SK-N-SH (cell line): Measurements from ENCODE around the gene NOD1. TPM values are rescaled to one million over a fixed set of nuclear protein-coding genes. Genes with fewer than 3 reads are reported as not detected.

Experiments used
- CTCF ChIA-PET: fragments of 300-600, 350-600 bp; formaldehyde crosslinking; extraction: SDS; loops from one replicate; lab custom pipeline; 2021; lab: Yijun Ruan, JAX
- POLR2A ChIA-PET: fragments of 350-600 bp; sonication (Branson Sonifier 250); formaldehyde crosslinking; extraction: SDS; loops from one replicate; lab custom pipeline; 2020; ENCODE audit warnings: antibody characterized with exemption, inconsistent platforms; lab: Yijun Ruan, JAX
- DNase-seq: peaks from one replicate; pipeline ENCODE4 v3.0.0; 2012
- H2AFZ ChIP-seq: fragments of 200-600 bp; sonication (generic); 2 replicates; pipeline ENCODE4 v1.8.1; 2016; ENCODE audit warnings: antibody characterized with exemption, mild to moderate bottlenecking, low read depth
- H3F3A ChIP-seq: fragments of 200-600 bp; sonication (generic); replicated peaks from 2 replicates; pipeline ENCODE3; 2016; ENCODE audit warnings: antibody characterized with exemption, mild to moderate bottlenecking; ENCODE audit not compliant: insufficient read depth
- H3K27ac ChIP-seq, 2 experiments: fragments of 200-500 bp in 1 of 2; fragments of 200-600 bp in 1 of 2; sonication (Bioruptor generic) in 1 of 2; sonication (generic), shearing (Covaris generic) in 1 of 2; 2 replicates each; pipeline versions ENCODE4 v1.5.1 to v1.6.1; 2014 to 2016; ENCODE audit warnings: low read depth in 2 of 2, inconsistent platforms in 1 of 2, low read length in 1 of 2, mild to moderate bottlenecking in 1 of 2, mixed read lengths in 1 of 2
- H3K27me3 ChIP-seq: fragments of 200-600 bp; sonication (generic), shearing (Covaris generic); 2 replicates; pipeline ENCODE4 v1.6.1; 2016; ENCODE audit warnings: mixed run types; ENCODE audit not compliant: insufficient read depth
- H3K36me3 ChIP-seq, 2 experiments: fragments of 200-500 bp in 1 of 2; fragments of 200-600 bp in 1 of 2; sonication (Bioruptor generic) in 1 of 2; sonication (generic) in 1 of 2; replicated peaks in 1 of 2; 2 replicates each; pipeline versions ENCODE3 to v1.5.1; 2014 to 2016; ENCODE audit warnings: low read length in 1 of 2, mild to moderate bottlenecking in 1 of 2; ENCODE audit not compliant: insufficient read depth in 2 of 2, control insufficient read depth in 1 of 2
- H3K4me1 ChIP-seq, 2 experiments: fragments of 200-500 bp in 1 of 2; fragments of 200-600 bp in 1 of 2; sonication (Bioruptor generic) in 1 of 2; sonication (generic), shearing (Covaris generic) in 1 of 2; 2 replicates each; pipeline versions ENCODE4 v1.5.1 to v1.6.1; 2014 to 2016; ENCODE audit warnings: low read depth in 1 of 2, low read length in 1 of 2, mixed run types in 1 of 2; ENCODE audit not compliant: insufficient read depth in 2 of 2, control insufficient read depth in 1 of 2
- H3K4me2 ChIP-seq: fragments of 200-600 bp; sonication (generic), shearing (Covaris generic); 2 replicates; pipeline ENCODE4 v1.6.1; 2017; ENCODE audit warnings: mixed run types
- H3K4me3 ChIP-seq, 2 experiments: fragments of 200-500 bp in 1 of 2; fragments of 200-600 bp in 1 of 2; sonication (Bioruptor generic) in 1 of 2; sonication (generic), shearing (Covaris generic) in 1 of 2; 2 replicates each; pipeline versions ENCODE4 v1.5.1 to v1.8.1; 2014 to 2016; ENCODE audit warnings: low read depth in 2 of 2, inconsistent platforms in 1 of 2, low read length in 1 of 2, mild to moderate bottlenecking in 1 of 2, mixed read lengths in 1 of 2, moderate library complexity in 1 of 2
- H3K79me2 ChIP-seq: fragments of 200-600 bp; sonication (generic); 2 replicates; pipeline ENCODE4 v1.8.1; 2017; ENCODE audit warnings: mild to moderate bottlenecking; ENCODE audit not compliant: insufficient read depth
- H3K9ac ChIP-seq: fragments of 200-600 bp; sonication (generic); 2 replicates; pipeline ENCODE4 v1.6.1; 2017; ENCODE audit warnings: mixed run types
- H3K9me2 ChIP-seq: fragments of 200-600 bp; sonication (generic); 2 replicates; pipeline ENCODE4 v1.6.1; 2017; ENCODE audit warnings: mixed run types
- H3K9me3 ChIP-seq: fragments of 200-600 bp; sonication (generic); 2 replicates; pipeline ENCODE4 v1.6.1; 2017; ENCODE audit warnings: mixed run types, mild to moderate bottlenecking, moderate library complexity
- H4K20me1 ChIP-seq: fragments of 200-600 bp; sonication (generic); 2 replicates; pipeline ENCODE4 v1.6.1; 2017; ENCODE audit warnings: mild to moderate bottlenecking, mixed run types; ENCODE audit not compliant: insufficient read depth
- CHD2 ChIP-seq: fragments of 150-350 bp; IDR thresholded peaks from 2 replicates; pipeline ENCODE4 v1.6.1; 2018; ENCODE audit warnings: low read length; ENCODE audit not compliant: partially characterized antibody
- CTCF ChIP-seq: fragments of 200-600 bp; sonication (generic); IDR thresholded peaks from 2 replicates; pipeline ENCODE4 v1.6.1; 2017; ENCODE audit warnings: antibody characterized with exemption, mild to moderate bottlenecking, moderate library complexity
- EZH2phosphoT487 ChIP-seq: fragments of 200-600 bp; sonication (generic); IDR thresholded peaks from 2 replicates; pipeline ENCODE4 v1.6.1; 2017; ENCODE audit warnings: low read depth, mixed run types, mild to moderate bottlenecking, antibody characterized with exemption, moderate library complexity, borderline replicate concordance
- FOSL2 ChIP-seq: IDR thresholded peaks from 2 replicates; pipeline ENCODE4 v1.4.0; 2012; ENCODE audit warnings: low read depth, mild to moderate bottlenecking, moderate library complexity, borderline replicate concordance
- GABPA ChIP-seq: IDR thresholded peaks from 2 replicates; pipeline ENCODE4 v1.4.0; 2012; ENCODE audit warnings: low read depth, mild to moderate bottlenecking
- IRF3 ChIP-seq: fragments of 150-350 bp; IDR thresholded peaks from 2 replicates; pipeline ENCODE4 v1.6.1; 2016; ENCODE audit warnings: mild to moderate bottlenecking, low read depth, low read length
- MXI1 ChIP-seq: IDR thresholded peaks from 2 replicates; pipeline ENCODE4 v1.6.1; 2012; ENCODE audit warnings: mild to moderate bottlenecking, low read depth, low read length, improper control_type of control experiment
- RCOR1 ChIP-seq: fragments of 150-350 bp; IDR thresholded peaks from 2 replicates; pipeline ENCODE4 v1.6.1; 2017; ENCODE audit warnings: antibody characterized with exemption, low read length
- RXRA ChIP-seq: IDR thresholded peaks from 2 replicates; pipeline ENCODE4 v1.4.0; 2012; ENCODE audit warnings: low read depth, mild to moderate bottlenecking, borderline replicate concordance
- SIN3A ChIP-seq: IDR thresholded peaks from 2 replicates; pipeline ENCODE4 v1.6.1; 2012; ENCODE audit warnings: low read depth, mild to moderate bottlenecking, low read length, moderate library complexity, borderline replicate concordance
- TEAD4 ChIP-seq: IDR thresholded peaks from 2 replicates; pipeline ENCODE4 v1.4.0; 2012; ENCODE audit warnings: mild to moderate bottlenecking, borderline replicate concordance; ENCODE audit not compliant: insufficient read depth
- WGBS: methylation state at CpG from one replicate; pipeline ENCODE4 v1.1.6; 2017; ENCODE audit warnings: low lambda C conversion rate; 5-methylcytosine and 5-hydroxymethylcytosine counted together
- polyA plus RNA-seq, 3 experiments: library from polyadenylated mRNA; depleted of rRNA; stranded (reverse); fragments of >200 nt; gene quantifications; 2 replicates each; pipeline ENCODE4 v1.2.3, GENCODE V29; 2012
- TF ChIP-seq, protein P1 (sequence below): IDR thresholded peaks from 2 replicates; pipeline ENCODE4; 2012
- TF ChIP-seq, protein P2 (sequence below): IDR thresholded peaks from 2 replicates; pipeline ENCODE4 v1.4.0; 2012; ENCODE audit warnings: low read depth, borderline replicate concordance

NOD1 gene
- polyA plus RNA-seq, 1 of the 3 experiments (the other 2 are of a cell fraction) = 5.5 TPM

GRCh38 chr7:30379131-30379530, 99.5 kb downstream of the NOD1 start:
- ChIA-PET CTCF (interaction anchor here (1.3 kb wide), 1 partner anchor 103 kb away, joined by 3 read pairs; no protein-coding TSS in a partner anchor), POLR2A (no interaction called here)
- H4K20me1 ChIP-seq = no peaks in the 10 kb centered on the region
- TF ChIP-seq, protein P1, sequence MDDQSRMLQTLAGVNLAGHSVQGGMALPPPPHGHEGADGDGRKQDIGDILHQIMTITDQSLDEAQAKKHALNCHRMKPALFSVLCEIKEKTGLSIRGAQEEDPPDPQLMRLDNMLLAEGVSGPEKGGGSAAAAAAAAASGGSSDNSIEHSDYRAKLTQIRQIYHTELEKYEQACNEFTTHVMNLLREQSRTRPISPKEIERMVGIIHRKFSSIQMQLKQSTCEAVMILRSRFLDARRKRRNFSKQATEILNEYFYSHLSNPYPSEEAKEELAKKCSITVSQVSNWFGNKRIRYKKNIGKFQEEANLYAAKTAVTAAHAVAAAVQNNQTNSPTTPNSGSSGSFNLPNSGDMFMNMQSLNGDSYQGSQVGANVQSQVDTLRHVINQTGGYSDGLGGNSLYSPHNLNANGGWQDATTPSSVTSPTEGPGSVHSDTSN = no peak
- TF ChIP-seq FOSL2 (no peak), CHD2 (no peak), MXI1 (no peak)
- no peak overlapping the region for H2AFZ ChIP-seq
- H3K9ac ChIP-seq = no peak overlapping the region
- peaks cover 6% of the 10 kb centered on the region for H3F3A ChIP-seq
- H3K79me2 ChIP-seq = no peaks in the 10 kb centered on the region
- H3K4me3 ChIP-seq = no peak overlapping the region
- H3K36me3 ChIP-seq = no peaks in the 10 kb centered on the region
- no peak overlapping the region for H3K27ac ChIP-seq
- 0 out of 2 replicates have a peak, but pooled peaks cover 6% of the 10 kb centered on the region for H3K9me3 ChIP-seq
- no peaks in the 10 kb centered on the region for H3K27me3 ChIP-seq
- no peak overlapping the region for H3K4me2 ChIP-seq
- WGBS = 77% methylated on average over 4 of the region's 4 CpGs
- no peaks in the 10 kb centered on the region for H3K9me2 ChIP-seq
- peaks cover 0 to 4% of the 10 kb centered on the region in 2 experiments; a peak in 1 of 4 replicates for H3K4me1 ChIP-seq
- DNase-seq = no peak

- ChIA-PET POLR2A (no interaction called here), CTCF (interaction anchor here (1.3 kb wide), 1 partner anchor 102 kb away, joined by 3 read pairs; no protein-coding TSS in a partner anchor)
- Histone ChIP-seq H3K4me2 (no peak overlapping the region), H3K36me3 (no peaks in the 10 kb centered on the region), H3K9me3 (0 out of 2 replicates have a peak, but pooled peaks cover 6% of the 10 kb centered on the region), H3K4me3 (no peak overlapping the region), H4K20me1 (no peaks in the 10 kb centered on the region), H2AFZ (no peak overlapping the region), H3K27me3 (no peaks in the 10 kb centered on the region), H3K4me1 (peaks cover 0 to 4% of the 10 kb centered on the region in 2 experiments; a peak in 1 of 4 replicates), H3K9ac (no peak overlapping the region), H3K79me2 (no peaks in the 10 kb centered on the region), H3K27ac (no peak overlapping the region), H3F3A (peaks cover 6% of the 10 kb centered on the region), H3K9me2 (no peaks in the 10 kb centered on the region)
- WGBS = 91% methylated on average over 1 of the region's 1 CpG
- no peak for DNase-seq
- TF ChIP-seq CTCF (no peak), RCOR1 (no peak), GABPA (no peak), IRF3 (no peak), SIN3A (no peak), CHD2 (no peak), RXRA (no peak), EZH2phosphoT487 (no peak), TEAD4 (no peak)
- TF ChIP-seq, protein P2, sequence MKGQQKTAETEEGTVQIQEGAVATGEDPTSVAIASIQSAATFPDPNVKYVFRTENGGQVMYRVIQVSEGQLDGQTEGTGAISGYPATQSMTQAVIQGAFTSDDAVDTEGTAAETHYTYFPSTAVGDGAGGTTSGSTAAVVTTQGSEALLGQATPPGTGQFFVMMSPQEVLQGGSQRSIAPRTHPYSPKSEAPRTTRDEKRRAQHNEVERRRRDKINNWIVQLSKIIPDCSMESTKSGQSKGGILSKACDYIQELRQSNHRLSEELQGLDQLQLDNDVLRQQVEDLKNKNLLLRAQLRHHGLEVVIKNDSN = no peak
Observed at GRCh38 chr7:30378275-30378674, 100.3 kb downstream of the NOD1 start.

Other genes starting within 250 kb of the NOD1 start
- gene ZNRF2, start 194.2 kb downstream of the NOD1 start, polyA plus RNA-seq (2012; rRNA removed) = 3.8 and 4.0 TPM in 2 replicates
- gene GGCT, start 26.0 kb upstream of the NOD1 start, polyA plus RNA-seq (2012; rRNA removed) = 20.8 and 21.8 TPM in 2 replicates
- 301 and 344 TPM in 2 replicates for gene GARS1, start 116.1 kb upstream of the NOD1 start, polyA plus RNA-seq (2012; rRNA removed)
- gene CRHR2, start 203.7 kb upstream of the NOD1 start, polyA plus RNA-seq (2012; rRNA removed) = not detected in 2 replicates